ENCODE measurements around the gene AP3D1.

The AP3D1 gene

DNA sequence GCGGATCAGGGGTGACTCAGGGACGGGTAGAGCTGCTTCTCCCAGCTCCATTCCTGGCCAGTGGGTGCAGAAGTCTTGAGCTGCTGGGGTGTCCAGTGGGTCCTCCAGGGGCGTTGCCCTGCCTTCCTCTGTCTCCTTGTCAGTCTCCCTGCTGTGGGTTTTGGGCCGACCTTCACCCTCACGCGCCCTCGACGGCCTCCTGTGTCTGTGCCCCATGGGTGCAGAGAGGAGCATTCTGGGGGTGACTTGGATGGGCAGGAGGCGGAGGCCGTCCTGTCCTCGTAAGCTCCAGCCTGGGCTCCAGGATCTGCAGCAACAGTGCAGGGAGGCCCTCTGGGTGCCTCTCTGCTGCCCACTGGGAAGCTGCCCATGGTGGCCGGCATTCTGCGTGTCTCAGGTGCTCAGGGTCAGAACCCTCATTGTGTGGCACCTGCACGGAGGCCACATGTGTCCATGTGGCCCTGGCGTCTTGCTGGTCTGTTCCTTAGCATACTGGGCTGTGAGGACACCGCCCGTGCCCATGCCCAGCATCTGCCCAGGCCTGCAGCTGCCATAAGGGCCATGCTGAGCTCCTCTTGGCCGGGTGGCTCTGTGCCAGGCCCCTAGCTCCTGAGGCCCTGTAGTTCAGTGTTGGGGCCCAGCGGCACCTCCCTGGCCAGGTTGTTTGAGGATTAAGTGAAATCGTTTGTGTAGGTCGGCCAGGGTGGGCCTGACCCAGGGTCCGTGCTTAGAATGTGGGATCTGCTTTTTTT, 29.7 kb upstream of the AP3D1 start:
- no peak for DNase-seq

DNA sequence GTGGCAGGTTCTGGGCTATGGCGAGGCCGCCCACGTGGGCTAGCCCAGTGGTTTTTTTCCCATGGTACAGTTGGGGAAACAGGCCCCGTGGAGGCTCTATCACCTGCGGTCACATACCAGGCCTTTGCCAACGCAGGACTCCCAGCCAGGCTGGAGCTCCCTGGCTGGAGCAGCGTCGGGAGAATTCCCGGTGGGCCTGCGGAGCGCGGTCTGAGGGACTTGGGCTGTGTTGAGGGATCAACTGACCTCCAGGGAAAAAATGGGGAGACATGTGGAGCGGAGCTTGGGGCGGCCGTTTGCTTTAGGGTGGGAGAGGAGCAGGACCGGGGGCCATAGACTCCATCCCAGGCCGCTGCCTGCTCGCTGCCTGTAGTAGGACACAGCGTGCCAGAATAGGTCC, 28.7 kb upstream of the AP3D1 start:
- no peak for DNase-seq

GRCh38 chr19:2179095-2179494, 27.7 kb upstream of the AP3D1 start:
- DNase-seq, result no peak

DNA sequence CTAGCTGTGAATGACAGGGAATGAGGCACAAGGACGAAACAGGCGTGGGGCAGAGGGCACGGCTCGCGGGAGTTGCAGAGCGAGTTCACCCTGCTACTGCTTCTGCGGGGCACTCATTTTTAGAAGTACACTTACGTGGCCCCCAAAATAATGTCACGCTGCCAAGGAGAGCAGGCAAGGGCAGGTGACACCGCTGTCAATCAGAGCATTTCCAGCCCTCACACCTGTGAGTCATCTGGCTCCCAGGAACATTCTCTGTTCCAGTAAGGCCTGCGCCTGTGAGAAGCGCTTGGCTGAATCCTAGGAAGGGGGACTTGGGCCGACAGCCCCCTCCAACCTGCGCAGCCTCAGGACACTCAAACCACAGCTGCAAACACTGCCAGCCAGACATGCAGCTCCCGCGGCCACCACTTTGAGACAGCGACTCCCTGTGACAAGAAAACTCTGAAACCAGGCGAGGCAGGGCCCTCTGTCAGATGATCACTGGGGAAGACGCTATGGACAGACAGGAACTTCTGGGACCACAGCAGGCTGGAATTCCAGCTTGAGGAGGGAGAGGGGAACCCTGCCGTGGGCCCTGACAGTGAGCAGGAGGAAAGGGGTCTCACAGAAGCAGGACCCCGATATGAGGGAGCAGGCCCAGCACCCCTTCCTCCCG, 25.1 kb upstream of the AP3D1 start:
- no peak for DNase-seq

DNA sequence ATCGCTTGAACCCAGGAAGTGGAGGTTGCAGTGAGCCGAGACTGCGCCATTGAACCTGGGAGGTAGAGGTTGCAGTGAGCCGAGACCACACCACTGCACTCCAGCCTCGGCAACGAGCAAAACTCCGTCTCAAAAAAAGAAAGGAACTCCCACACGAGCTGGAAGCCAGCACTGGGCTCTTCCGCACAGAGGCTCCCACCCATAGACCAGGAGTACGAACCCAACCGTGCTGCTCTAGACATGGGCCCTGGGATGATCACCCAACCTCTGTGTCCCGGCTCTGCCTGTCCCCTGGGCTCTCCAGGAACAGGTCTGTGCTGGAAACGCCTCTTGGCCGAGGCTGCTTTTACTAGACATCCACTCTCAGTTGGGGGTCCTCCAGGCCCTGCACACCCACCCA, 24.4 kb upstream of the AP3D1 start:
- DNase-seq, result no peak

DNA sequence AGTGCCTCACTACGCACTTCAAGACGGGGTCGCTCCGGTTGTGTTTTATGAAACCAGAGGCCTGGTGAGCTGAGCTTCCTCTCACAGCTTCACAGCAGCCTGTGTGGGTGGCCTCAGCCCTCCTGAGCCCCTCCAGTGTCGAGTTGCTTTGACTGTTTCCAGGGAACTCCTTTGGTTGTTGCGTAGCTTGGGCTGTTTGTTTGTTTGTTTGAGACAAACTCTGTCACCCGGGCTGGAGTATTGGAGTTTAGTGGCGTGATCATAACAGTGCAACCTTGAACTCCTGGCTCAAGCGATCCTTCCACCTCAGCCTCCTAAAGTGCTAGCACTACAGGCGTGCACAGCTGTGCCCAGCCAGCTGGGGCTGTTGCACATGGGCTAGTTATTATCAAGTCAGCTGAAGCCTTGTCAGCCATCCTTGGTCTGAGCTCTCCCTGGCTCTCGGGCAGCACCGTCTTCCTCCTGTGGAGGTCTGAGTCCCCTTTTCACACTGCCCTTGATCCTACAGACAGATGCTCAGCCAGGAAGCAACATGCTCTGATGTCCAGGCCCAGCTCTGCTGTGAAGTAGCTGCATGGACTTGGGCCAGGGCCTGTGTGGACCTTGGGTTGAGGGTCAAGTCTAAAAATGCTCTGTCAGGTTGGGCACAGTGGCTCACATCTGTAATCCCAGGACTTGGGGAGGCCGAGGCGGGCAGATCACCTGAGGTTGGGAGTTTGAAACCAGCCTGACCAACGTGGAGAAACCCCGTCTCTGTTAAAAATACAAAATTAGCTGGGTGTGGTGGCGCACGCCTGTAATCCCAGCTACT, 22.6 kb upstream of the AP3D1 start:
- no peak for DNase-seq

- no peak for DNase-seq
These were observed 22.0 kb upstream of the AP3D1 start for GRCh38 chr19:2173388-2173766.

DNA sequence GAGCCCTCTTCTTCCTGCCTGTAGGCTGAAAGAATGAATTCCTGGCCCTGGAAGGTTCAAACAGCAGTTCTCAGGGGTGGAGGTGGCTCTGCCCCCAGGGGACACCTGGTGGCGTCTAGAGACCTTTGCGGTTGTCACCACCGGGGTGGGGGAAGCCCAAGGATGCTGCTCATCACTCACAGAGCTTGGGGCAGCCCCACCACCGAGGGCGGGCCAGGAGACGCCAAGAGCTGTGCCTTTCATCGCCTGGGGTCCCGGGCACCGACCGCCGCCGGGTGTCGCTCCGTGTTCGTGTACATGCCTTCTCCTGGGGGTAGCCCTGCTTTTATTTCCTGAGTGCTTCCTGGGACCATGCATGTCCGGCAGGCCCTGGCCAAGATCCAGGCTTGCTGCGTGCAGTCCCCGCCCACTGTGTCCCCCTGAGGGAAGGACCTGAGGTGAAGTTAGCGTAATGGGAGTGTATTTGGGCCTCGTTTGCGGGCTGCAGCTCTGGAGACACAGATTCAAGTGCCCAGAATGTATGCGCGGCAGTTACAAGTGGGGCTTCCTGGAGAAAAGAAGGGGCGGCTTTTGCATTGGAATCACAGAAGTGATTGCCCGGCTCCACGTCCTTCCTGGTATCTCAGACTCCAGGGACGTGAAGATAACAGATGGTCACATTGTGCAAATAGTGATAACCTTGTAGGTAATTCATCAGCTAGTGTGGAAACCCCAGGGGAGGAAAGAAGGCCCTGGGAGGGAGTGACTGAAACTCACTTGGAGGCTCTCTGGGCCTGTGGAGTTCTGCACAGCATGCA, 20.2 kb upstream of the AP3D1 start:
- peak; percentile 52 for DNase-seq

- DNase-seq, result no peak
These were observed 19.6 kb upstream of the AP3D1 start for GRCh38 chr19:2170987-2171348.

- DNase-seq, result no peak
These were observed 18.9 kb upstream of the AP3D1 start for GRCh38 chr19:2170219-2170618.

DNA sequence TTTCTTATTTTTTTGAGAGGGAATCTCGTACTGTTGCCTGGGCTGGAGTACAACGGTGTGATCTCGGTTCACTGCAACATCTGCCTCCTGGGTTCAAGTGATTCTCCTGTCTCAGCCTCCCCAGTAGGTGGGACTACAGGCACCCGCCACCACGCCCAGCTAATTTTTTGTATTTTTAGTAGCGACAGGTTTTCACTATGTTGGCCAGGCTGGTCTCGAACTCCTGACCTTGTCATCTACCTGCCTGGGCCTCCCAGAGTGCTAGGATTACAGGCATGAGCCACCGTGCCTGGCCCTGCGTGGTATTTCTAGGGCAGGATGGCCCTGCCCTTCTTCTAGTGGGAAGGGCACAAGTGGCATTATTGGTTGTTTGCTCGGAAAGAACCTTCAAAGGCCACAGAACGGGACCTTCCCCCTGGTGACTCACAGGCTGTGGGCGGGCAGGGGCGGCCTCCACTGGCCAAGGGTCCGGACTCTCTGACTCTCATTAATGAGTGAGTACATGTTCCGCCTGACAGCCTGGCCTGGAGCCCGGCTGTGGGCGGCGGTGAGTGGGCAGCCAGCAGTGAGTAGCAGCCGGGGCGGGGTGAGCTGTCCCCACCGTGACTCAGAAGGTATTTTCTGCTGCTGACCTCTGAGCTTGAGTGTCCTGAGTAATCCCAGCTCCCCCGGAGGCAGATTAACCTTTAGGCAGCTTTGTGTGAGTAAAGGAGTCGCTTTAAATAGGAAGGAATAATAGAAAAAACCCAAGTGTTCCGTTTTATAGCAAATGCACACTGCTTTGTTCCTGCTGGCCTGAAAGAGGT, 17.5 kb upstream of the AP3D1 start:
- DNase-seq, result no peak

GRCh38 chr19:2167896-2168618, 16.7 kb upstream of the AP3D1 start:
- DNase-seq, result no peak

DNA sequence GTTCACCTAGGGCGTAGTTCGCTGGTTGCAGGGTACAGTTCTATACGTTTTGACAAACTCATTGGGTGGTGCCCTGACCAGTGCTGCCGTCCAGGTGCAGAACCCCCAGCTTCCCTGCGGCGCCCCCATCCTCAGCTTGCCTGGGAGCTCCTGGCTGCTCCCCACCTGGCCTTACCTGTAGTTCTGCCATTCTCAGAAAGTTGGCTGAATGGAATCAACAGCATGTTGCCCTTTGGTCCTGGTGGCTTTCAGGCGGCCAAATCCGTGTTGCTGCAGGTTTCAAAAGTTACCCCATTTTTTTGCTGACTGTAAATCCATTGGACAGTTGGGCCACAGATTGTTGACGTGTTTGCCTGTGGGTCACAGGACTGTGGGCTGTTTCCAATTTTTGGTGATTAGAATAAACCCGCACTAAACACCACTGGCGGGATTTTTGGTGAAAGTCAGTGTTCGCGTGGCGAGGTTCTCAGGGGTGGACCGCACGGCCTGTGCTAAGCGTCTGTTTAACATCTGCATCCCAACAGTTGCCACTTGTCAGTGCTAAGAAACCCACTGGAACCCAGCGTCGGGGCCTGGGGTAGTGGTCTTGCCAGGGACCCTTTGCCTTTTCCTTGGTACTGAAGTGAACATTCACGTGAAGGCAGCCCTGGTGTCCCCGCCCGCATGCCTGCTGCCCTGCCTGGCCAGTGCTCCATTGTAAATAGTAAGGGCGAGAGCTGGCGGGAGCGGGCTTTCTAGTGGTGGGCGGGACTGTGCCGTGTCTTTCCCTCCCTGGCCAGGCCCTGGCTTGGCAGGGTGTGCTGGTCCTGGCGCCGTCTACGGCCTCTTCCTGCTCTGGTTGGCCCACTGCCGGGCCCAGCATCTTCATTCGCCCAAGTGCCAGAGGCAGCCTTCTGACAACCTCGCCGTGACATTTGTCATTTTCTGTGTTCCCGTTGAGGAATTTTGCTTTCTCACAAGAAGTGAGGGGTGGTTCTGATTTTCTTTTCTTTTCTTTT, 15.7 kb upstream of the AP3D1 start:
- no peak for DNase-seq

- DNase-seq, result peak; percentile 31
These were observed 12.9 kb upstream of the AP3D1 start for GRCh38 chr19:2164020-2164998.

- no peak for DNase-seq
These were observed 9.0 kb upstream of the AP3D1 start for GRCh38 chr19:2160379-2160778.

GRCh38 chr19:2157452-2157851, 6.1 kb upstream of the AP3D1 start:
- DNase-seq, result no peak

DNA sequence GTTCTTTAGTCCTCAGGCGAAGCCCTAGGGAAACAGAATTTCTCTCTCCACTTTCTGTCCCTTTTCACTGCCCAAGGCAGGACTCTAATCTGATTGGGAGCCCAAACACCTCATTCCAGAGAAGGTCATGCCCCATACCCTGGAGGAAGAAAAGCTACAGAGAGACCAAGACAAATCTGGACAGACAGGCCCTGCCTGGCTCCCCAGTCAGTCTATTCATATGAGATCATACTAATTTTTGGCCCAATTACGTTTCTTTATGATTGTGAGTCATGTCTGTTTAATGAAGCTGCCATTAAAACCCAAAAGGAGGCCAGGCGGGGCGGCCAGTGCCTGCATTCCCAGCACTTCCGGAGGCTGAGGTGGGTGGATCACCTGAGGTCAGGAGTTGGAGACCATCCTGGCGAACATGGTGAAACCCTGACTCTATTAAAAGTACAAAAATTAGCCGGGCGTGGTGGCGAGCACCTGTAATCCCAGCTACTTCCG, 3.3 kb upstream of the AP3D1 start:
- no peak for DNase-seq

- DNase-seq, result peak; percentile 41
These were observed 500 bp downstream of the AP3D1 start for GRCh38 chr19:2150794-2151338.
